ENCODE measurements around the gene PACRG.

The PACRG gene

DNA sequence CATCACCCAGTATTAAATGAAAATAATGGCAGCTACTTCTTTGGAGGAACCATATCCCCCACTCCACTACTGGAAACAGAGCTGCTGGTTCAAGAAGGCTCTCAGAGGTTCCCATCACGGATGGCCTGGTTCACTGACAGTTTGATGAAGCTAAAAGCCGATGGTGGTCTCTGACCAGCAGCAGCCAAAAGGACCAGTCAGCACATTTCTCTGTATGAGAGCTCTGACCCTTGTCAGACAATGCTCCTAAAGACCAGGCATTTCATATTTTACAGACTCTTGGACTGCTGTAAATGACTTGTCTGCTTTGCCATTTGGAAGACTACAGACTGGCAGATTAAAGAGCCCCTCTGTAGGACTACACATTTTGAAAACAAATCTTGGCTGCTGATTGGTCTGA, 16.8 kb upstream of the PACRG start:
- no peak for DNase-seq

DNA sequence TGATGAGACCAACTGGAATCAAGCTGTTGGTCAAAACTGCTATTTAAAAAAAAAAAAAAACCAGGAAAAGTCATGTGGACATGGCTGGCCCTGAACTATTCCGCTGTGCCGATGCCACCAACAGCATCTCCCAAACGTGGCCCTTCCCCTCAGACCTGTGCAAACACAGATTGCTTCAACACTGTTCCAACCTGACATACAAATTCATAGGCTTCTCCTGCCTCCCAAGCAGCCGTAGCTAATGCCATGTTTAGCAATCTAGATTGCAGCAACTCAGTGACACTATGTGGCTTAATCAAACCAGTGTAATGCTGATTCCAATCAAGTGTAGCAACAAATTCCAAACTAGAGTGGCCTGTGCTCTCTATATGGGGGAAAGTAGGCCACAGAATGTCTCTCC, 16.4 kb upstream of the PACRG start:
- DNase-seq: no peak

DNA sequence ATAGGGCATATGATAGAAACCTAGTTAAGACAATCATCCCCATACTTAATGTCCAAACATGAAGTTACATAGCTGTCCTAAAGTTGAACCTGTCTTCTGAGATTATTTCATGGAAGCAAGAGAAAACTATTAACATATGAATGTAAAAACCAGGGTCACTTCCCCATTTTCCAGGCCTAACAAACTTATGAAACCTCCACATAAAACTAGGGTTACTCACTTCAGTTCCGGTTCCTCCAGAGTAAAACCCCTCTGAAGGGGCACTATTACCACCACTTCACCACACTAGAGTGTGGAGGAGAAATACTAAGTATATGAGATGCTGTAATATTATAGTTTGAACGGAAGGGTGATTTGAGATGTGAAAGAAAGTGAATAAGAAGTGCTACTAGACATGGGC, 15.1 kb upstream of the PACRG start:
- no peak for DNase-seq

DNA sequence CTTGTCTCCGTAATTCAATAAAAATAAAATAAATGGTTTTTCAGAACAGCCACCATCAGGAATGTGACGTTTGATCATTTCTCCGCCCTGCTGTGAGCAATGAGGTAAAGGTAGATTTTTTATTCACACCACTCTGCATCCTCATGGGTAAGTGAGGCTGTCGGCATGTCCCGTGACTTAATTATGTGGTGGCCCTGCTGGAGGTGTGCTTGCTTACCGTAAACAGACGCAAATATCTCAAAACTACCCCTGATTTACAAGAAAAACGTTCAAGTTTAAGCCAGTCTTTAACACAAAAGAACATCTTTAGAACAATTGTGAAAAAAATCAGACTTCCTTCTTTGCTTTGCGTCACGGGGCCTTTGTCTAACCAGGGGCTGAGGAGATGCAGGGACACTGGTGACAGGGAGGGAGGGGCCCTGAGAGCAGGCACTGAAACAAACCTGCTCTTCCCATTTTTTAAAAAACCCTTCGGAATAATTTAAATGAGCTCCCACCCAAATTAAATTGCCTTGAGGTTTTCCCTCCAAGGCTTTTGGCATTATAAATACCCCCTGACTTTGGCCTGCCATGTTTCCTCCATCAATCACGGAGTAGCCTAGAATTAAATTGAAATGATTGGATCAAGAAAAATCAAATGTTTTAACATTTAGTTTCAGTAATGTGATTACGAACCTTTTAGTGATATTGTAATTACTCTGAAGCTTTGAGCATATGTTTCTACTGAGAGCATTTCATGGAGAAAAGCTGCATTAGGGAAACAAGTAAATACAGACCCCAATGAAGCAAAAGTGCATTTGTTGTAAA, 13.6 kb upstream of the PACRG start:
- no peak for DNase-seq

DNA sequence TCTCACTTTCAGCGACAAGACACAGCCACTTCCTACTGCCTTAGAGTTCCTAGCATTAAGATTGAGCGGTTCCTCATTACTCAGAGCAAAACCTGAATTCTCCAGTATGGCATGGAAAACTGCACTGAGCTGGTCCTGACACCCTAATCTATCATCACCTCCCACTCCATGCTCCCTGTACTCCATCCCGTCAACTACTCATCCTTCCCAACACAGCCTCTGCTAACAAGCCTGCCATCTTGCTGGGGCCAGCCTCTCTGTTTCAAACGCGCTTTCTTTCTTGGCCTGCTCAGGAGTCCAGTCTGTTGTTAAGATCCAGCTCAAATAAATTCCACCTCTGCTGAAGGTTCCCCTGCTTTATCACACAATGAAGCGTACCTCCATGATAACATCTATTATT, 12.2 kb upstream of the PACRG start:
- no peak for DNase-seq

DNA sequence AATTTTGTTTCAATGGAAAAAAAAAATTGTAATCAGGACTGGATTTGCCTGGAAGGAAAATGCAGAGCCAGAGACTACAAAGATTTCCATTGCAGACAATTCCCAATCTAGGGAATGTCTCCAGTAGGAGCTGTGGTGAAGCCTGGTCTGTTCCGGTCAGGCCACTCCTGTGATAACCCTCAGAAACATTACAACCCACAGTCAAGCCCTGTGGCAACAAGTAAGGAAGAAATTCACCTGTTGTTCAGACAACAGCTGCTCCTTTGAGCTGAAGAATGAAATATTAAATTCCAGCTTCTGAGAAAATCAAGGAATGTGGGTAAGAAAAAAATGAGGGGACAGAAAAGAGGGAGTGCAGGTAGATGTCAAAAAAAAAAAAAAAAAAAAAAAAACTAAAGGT, 8.2 kb upstream of the PACRG start:
- no peak for DNase-seq

DNA sequence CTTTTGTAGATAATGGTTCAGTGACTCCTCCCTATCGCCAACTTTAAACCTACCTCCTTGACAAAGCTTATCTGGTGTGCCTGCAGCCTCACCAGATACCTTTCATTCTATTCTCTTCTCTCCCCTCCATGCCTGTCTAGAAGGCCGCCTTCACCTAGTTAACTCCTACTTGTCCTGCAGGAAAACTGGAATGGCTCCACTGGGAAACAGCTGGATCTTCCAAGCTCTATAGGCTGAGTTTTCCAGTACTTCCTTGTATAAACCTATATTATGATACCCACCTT, 6.4 kb upstream of the PACRG start:
- no peak for DNase-seq

DNA sequence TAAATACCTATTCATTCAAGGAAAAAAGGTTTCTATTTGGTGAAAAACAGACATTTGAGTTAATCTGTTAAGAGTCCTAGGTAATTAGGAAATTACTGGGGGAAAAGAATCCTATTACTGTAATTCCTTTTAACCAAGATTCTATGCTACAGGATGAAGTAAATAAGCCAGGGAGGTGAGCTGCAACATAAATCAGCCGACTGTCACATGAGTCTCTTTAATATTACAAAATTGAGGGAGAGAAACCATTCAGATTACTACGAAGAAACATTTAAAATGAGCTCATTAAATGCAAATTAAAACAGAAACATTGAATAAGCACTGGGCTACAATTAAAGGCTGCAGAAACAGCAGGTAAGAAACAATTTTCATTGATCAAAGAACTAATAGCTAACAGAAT, 5.5 kb upstream of the PACRG start:
- no peak for DNase-seq

DNA sequence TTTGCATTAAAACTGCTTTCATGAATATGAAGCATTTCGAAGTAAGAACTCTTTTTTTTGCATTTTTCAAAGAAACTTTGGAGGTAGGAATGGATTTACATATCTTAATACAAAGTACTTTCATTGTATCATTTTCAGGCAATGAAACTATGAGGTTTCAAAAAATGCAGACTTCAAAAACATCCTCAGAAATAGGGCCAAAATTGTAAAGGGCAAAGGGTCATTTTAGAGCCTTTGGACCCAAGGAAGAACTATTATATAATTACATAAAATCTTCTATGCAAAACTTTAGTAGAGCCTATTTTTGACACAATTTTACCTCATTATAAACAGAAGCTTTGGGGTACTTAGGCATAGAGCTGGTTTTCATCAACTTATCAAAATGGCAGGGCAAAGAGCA, 5.1 kb upstream of the PACRG start:
- no peak for DNase-seq

DNA sequence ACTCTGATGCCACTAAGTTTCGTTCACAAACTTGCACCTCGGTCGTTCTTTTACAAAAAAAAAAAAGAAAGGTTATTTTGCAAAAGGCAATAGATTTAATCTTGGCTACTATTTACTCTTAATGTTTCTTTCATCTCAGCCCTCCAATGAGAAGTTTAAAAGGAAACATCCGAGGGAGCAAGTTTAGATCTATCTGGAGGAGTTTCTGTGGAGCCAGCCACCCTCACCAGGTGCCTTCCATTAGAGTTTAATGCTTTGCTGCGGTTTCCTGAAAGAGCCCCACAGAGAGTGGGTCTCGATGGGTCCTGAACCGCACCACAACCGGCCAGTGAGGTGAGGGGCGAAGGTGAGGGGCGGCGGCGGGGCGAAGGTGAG, 840 bp upstream of the PACRG start:
- DNase-seq: no peak

DNA sequence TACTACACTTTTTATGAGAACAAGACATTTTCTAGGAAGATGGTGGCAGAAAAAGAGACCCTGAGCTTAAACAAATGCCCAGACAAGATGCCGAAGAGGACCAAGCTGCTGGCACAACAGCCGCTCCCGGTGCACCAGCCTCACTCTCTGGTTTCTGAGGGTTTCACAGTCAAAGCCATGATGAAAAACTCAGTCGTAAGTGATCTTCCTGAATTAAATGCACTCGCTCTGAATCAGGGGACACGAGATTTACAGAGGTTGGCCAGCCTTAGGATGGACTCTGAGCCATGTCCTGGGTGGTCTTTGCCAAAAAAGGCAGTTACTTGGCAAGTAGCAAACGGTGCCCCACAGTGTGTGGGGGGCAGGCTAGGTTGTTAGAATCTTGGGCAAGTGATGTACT, 423 bp downstream of the PACRG start:
- no peak for DNase-seq

DNA sequence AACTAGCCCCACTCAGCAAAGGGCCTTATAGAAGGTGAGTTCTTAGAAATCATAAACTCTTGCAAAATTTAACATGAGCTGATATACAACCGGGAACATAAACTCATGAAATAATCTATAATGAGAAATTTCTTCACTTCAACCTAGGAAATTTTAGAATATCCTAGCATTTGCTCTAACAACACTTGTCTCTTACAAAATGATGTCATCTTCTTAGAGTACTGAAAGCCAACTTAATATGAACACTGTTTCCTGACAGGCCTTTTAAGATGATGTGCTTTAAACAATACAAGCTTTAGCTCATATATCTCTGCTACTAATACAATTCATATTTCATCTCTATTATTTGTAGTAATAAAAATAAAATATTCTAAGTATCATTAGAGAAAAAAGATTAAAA, 932 bp downstream of the PACRG start:
- no peak for DNase-seq

DNA sequence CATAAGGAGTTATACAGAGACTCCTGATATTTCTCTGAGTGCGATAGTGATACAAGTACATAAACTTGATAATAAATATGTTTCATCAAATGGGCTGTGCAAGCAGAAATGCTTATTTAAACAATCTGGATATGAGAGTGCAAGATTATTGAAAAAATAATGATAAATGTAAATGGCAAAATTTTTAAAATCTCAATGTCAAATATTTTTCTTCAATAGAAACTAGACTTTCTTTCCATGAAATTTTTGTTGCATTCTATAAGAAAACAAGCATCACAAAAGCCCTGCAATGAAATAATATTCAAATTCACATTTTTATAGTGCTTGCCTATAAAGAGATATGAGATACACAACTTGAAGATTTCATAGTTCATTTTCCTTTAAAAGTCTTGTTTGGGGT, 2.7 kb downstream of the PACRG start:
- no peak for DNase-seq

DNA sequence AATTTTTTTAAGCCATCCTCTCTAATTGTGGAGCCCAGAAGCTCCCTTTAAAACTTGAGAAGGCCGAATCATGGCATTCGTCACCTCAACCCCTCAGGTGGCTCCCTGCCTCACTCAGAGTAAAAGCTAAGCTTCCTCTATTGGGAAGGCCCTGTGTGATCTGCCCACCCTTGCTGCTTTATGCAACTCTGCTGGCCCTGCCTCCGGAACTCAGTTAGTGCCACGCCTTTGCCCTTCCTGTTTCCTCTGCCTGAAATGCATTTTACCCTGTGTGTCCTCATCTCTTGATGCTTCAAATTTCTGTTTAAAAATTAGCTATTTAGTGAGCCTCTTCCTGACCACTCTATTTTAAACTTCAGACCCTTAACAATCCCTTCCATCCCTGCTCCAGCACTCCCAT, 5.7 kb downstream of the PACRG start:
- no peak for DNase-seq

DNA sequence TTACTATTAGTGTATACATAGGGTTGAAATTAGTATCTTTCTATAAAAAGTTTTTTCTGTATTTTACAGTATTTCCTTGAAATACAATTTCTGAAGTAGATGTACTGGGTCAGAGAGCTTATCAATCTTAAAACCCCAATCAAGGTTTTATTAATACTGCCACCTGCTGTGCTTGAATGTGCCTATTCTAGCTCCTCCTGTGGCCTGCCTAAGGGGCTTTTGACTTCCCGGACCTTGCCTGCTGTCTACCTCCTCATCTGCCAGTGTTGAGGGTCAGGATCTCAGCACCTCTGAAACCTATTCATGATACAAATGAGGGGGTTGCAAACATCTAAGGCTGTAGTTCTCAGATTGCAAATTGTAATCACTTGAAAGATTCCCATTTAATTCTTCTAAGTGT, 9.2 kb downstream of the PACRG start:
- no peak for DNase-seq

DNA sequence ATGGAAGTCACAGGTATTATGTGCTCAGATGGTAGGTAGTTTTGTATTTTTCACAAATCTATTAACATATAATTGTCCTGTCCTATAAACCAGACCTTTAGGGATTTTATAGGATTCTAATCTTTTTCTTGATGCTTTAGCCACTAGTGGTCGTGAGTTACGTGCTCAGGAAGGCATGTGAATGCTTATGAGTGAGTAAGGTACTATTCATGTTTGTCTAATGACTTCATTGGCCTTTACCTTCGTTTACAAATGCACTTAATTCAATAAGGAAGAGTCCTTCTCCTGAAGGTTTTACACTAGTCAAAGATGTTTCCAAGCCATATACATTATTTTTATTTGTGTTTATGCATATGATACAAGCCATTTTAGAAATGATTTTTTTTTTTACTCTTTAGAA, 23.0 kb downstream of the PACRG start:
- no peak for DNase-seq

DNA sequence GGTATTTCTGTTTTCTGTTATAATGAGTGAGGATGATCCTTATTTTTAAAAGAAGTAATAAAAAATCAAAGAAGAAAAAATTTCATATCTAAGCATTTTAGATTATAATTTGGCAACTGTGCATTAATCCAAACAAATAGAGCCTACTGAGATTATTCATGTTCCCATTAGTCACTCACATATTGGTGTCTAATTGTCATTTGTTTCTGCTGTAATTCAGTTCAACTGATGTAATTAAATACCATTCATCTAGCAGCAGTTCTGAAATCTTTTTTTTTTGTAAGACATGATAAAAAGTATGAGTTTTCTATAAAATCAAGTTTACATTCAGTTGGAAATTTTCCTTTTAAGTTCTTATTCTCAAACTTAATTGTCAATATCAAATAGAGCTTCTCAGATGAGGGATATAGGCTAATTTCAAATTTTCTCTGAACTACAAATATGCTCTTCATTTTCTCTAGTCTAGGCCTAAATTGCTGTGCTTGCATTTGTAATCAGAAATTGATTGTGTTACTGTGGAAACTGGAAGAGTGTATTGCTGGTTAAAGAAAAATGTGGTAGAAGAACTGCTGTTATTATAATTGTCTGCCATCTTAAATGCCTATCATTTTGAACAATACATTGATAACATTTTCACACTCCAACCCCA, 23.6 kb downstream of the PACRG start:
- DNase-seq: no peak

DNA sequence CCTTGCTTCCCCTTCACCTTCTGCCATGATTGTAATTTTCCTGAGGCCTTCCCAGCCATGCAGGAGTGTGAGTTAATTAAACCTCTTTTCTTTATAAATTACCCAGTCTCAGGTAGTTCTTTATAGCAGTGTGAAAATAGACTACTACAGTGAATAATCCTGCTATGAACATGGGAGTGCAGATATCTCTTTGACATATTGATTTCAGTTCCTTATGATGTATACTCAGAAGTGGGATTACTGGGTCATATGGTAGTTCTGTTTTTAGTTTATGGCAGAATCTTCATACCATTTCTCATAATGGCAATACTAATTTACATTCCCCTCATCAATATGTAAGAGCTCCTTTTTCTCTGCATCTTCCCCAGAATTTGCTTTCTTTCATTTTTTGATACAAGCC, 26.0 kb downstream of the PACRG start:
- DNase-seq: no peak

DNA sequence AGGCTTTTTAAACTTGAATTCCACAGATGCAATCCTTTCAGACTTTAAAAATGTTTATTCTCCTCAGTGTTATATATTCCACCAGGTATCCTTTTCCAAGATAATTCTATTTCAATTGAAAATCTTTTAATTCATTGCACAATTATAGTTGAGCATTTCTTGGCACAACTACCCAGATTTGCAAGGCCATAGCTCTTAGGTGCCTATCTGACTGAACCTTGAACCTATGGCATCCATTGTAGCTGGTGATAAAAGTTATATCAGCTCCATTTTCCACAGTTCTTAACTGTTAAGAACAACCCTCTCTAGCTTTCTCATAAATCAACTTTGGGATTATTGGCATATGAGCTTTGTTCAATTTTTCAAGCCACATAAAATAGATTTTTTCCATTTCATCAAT, 42.4 kb downstream of the PACRG start:
- DNase-seq: no peak

DNA sequence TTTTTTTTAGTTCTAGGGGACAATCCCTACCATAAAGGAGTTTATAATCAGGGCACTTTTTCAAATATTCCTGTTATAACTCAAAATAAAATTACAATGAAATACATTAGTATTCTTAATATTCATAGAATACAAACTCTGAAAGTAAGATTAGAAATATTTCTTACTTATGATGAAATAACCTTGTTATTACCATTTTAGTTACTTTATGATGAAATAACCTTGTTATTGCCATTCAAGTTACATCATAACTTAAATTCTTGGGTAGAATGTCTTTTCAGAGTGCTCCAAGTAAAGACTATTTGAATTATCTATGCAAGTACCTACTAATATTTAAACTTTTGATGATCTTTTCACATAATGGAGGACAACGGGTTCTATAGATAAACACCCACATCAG, 43.2 kb downstream of the PACRG start:
- DNase-seq: no peak

DNA sequence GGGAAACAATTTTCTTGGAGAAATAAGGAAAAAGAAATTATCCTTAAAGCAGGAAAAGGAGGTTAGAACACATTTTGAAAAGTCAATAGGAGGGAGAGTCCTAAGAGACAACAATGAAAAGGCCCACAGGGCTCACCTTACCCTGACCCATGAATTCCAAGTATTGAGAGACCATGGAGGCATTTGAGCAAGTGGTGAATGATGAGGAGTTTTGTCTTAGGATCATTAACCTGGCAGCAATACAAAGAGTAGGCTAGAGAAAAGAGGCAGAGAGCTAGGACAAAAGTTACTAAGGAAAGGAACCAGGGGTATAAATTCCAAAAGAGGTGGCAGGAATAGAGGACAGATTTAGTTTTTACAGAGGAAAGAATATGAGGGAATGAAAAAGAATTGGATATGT, 44.7 kb downstream of the PACRG start:
- no peak for DNase-seq

DNA sequence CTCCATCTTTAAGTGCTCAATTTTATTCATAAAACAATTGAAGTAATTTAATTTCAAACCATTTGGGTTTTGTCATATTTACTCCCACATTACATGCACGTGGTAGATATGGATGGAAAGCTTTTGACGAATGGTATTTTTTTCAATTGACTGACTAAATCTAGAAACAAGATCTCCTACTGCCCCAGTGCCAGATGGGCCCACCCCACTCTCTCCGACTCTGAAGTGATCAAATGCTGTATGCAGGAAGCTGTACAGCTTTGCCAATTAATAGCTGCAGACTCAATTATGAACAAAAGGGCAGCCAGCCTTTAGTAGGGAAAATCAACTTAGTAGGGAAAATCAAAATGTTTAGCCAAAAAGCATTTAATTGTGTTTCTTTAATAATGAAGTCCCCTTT, 46.2 kb downstream of the PACRG start:
- no peak for DNase-seq

DNA sequence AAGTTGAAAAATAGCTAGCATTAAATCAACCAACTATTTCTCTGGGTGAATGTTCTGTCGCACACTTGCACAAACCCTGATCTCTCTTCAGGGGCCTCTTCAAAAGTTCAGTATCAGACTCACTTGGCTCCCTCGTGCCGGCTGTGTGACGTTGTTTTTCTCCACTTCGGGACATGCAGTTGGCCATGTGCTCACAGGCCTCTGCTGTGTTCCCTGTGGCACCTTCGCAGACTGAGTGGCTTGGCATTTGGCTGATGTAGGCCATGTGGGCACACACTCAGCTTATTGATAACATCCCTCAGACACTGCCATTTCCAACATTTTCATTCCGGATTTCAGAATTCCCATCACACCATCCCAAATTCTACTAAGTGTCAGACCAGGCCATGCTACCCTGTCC, 49.3 kb downstream of the PACRG start:
- DNase-seq: no peak

DNA sequence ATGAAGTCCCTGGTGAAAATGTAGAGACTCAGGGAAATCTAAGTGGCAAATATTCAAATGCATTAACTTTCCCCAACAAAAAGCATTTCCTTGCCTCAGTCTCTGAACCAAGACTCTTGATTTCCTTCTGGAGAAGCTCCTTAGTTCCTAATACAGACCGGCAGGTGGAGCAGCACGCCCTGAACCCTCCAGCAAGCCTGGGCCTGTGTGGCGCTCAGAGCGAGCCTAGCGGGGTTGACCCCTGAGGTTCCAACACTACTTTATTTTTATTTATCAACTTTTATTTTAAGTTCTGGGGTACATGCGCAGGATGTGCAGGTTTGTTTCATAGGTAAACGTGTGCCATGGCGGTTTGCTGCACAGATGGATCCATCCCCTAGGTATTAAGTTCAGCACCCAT, 50.8 kb downstream of the PACRG start:
- no peak for DNase-seq

DNA sequence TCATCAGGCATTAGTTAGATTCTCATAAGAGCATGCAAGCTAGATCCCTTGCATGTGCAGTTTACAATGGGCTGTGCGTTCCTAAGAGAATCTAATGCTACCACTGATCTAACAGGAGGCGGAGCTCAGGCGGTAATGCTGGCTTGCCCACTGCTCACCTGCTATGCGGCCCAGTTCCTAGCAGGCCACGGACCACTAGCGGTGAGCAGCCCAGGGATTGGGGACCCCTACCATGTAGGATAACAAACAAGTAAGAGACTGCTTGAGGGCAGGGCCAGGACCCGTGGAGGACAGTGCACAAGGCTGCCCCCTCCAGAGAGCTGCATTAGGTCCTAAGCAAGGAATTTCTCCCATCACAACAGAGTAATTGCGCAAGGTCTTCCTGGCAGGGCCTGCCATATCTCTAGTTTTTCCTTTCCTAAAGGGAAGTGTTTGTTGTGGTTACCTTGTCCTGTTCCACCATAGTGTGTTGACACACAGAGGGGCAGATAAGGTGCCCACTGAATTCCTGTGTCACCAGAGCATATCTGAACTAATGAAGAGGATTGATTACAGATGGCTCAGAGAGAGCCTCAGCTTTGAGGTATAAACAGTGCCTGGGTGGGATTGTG, 58.0 kb downstream of the PACRG start:
- no peak for DNase-seq

All from right forelimb (tissue), 1 donor.